GM21723 (cell line): ENCODE measurements around the gene ADRM1.

Source experiments
- ATAC-seq: cut with Tn5 transposase; IDR thresholded peaks from one replicate; pipeline ENCODE4 v1.9.1; 2021; ENCODE audit warnings: mild to moderate bottlenecking, moderate library complexity; ENCODE audit not compliant: unreplicated experiment

Gene ADRM1

GRCh38 chr20:62296724-62297448, 5.9 kb upstream of the ADRM1 start:
- no peak for ATAC-seq

DNA sequence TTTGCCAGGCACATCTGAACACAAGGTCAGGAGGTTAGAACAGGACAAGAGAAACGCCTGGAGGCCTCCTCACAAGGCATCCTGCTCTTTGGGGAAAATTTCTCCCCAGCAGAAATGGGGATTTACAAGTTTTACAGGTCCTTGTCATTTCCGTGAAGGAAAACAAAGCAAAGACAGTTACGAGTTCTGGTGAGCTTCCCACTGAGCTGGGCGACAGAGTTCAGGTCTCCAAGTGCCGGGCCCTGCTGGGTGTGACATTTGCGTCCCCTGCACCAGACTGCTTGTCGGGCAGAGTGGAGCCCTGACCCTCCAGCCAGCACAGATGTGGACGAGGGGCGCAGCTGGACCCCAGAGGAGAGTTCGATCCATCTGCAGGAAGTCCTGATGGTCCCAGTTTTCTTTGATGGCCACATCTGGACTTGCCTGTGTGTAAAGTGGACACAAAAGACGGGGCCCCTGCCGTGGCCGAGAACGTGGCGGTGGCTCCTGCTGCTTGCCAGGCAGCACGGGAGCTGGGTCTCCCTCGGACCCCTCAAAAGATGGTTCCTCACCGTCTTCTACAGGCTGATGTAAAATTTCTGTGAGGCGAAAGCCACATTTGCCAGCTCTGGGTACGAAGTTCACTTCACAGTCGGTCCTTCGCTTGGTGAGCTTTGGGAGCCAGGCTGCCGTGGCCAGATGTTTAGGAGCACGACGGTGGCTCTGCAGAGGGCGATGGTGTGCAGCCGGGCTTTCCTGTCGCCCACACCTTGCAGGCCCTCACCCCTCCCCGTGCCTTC, 5.2 kb upstream of the ADRM1 start:
- no peak for ATAC-seq

DNA sequence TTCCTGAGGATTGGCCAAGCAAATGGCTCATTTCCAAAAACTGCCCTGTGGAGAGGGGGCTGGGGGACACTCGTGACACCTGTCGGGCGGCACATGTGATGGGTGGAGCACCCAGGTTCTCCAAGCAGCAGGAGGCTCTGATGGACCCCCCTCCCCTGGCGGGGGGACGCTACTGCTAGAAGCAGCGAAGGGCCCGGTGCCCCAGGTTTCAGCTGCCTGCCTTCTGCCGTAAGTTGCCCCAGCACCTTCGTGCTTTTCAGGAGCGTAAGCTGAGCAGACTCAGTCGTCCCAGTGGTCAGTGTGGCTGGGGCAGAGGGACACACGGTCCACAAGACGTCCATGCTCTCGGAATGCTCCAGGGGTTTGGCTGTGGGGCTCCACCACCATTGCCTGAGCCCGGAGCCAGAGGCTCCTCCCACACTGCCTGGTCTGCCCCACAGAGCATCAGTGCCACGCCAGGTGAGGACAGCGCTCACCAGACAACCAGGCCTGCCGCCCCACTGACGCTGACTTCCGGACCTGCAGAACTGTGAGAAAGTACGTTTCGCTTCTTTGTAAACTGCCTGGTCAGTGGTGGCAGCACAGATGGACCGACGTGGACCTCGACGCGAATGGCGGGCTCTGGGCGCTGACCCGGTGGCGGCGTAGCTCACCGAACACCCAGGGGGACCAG, 4.1 kb upstream of the ADRM1 start:
- ATAC-seq: no peak

GRCh38 chr20:62299666-62300236, 3.0 kb upstream of the ADRM1 start:
- no peak for ATAC-seq

- ATAC-seq: no peak
Observed at GRCh38 chr20:62300319-62300718, 2.5 kb upstream of the ADRM1 start.

DNA sequence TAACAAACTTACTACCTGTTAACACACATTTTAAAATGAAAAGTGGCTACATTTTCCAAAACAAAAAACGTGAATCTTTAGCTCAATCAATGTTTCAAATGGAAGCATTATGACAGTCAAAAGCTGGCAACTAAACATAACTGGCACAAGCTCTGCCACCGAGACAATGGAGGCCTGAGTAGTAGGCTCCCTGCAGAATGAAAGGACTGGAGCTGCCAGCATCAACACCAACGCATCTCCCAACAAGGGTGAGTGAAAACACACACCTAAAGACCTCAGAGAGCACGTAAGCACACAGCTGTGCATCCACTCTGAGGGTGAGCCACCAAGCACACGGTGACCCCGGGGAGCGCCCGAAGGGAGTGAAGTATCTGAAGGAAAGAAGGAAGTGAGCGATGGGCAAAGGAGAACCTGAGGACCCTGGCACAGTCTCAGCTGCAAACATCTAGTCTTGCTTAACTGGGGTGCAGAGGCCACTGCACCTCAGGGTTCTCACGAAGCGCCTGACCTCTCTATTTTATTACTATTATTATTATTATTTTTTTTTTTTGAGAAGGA, 1.6 kb upstream of the ADRM1 start:
- no peak for ATAC-seq

- ATAC-seq: peak; percentile 42
Observed at GRCh38 chr20:62301773-62302340, 940 bp upstream of the ADRM1 start.

DNA sequence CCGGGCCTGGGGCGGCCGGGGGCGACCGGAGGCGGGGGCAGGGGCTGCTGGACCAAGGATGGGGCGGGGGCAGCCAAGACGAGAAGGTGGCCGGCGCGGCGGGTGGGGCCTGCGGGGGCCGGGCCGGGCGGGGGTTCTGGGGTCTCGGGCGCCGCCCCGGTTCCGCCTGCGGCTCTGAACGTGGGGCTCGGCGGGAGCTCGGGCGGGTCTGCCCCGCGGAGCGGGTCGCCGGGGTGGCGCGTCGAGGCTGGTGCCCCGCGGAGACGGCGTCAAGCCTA, 204 bp downstream of the ADRM1 start:
- no peak for ATAC-seq

- ATAC-seq: no peak
Observed at GRCh38 chr20:62303340-62304226, 786 bp downstream of the ADRM1 start.

- no peak for ATAC-seq
Observed at GRCh38 chr20:62304331-62305148, 1.7 kb downstream of the ADRM1 start.

DNA sequence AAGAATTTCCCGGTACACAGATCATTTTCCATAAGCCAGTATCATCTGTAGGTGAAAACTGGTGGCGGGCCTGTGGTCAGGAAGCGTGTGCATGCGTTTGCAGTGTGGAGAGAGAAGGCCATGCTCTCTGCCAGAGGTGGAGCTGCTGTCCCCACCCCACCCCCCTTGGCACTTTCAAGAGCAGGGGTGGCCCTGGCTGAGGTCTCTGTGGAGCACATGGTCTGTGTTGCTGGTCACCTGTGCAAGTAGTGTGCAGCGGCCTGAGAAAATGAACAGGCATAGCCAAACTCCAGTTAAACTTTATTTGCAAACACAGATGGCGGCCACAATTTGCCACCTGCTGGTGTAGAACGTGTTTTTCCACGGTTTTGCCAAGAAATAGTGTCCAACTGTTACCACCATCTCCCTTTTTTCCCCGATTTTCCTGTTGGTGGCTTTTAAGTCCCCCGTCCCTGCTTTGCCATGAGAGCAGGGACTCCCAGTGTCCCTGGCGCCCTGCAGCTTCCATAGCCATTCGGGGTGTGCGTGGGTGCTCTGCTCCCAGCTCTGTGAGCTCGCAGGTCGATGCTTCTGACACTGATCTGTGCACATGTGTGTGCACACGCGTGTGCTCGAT, 2.5 kb downstream of the ADRM1 start:
- ATAC-seq: no peak

DNA sequence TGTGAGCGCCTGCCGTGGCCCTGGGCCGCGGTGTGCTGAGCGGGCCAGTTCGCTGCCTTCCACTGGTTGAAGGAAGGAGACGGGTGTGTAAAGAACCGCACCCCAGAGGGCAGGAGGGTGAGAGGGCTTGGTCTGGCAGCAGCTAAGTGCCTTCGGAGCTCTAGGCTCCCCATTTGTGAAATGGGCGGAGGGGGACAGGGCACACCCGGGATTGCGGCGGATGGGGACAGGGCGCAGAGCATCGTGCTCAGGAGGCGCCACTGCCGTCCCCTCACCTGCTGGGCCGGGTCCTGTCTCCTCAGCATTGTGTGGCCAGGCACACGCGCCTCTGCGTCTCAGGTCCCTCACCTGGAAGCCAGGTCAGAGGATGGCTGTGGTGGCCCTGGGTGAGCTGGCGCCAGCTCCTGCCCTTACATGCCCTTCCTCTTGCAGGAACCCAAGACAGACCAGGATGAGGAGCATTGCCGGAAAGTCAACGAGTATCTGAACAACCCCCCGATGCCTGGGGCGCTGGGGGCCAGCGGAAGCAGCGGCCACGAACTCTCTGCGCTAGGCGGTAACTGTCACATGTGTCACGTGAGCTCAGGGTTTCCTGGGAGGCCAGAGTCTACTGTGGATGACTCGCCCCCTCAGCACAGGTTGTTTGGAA, 3.1 kb downstream of the ADRM1 start:
- ATAC-seq: no peak

DNA sequence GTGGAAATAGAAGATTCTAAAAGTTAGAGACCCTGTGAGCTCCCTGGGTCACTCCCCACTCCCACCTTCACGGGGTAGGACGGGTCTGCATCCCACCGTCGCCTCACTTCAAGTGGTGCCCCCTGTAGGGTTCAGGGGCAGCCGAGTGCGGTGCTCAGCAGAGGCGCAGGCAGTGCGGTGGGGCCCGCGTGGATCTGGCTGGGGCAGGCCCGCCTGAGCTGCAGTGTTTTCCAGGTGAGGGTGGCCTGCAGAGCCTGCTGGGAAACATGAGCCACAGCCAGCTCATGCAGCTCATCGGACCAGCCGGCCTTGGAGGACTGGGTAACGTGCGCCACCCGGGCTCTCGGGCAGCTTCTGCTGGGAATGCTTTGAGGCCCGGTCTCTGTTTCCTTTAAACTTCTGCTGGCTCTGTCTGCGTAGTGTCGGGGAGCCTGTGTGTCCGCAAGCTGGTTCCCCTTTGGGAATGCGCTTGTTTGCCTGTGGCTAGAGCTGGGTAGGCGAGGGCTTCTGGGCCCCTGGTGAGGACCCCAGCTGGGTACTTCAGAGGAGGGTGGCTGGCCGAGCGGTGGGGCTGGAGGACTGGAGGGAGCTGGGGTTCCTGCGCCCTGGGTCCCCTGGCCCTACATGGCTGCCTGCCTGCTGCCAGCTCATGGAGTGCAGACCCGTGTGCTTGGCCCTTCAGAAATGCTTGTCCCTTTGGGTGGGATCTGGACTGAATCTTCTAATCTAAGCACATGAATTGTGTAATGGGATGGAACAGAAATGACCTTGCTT, 3.8 kb downstream of the ADRM1 start:
- no peak for ATAC-seq

- ATAC-seq: no peak
Observed at GRCh38 chr20:62307226-62308101, 4.7 kb downstream of the ADRM1 start.

- ATAC-seq: no peak
Observed at GRCh38 chr20:62308102-62308822, 5.5 kb downstream of the ADRM1 start.
